ENCODE data around the gene ARMC5.
"Not testable (repeated sequence)": the region's sequence is repeated elsewhere in the genome, so short reads cannot be mapped to it uniquely, and the experiment has no call there.

Gene ARMC5

GRCh38 chr16:31423801-31424200 lies 35.5 kb upstream of the ARMC5 start:
- Mint-ChIP-seq H3K27ac (no peak overlapping the region), H3K4me1 (peaks cover 36% of the 10 kb centered on the region), H3K4me3 (no peak overlapping the region)

GRCh38 chr16:31427441-31428278 lies 31.6 kb upstream of the ARMC5 start:
- peaks cover 49% of the 10 kb centered on the region for H3K27me3 Mint-ChIP-seq
- no peaks in the 10 kb centered on the region for H3K36me3 Mint-ChIP-seq
- DNase-seq, result peak; percentile 68
- peaks cover 21% of the 10 kb centered on the region for H3K4me1 Mint-ChIP-seq
- H3K9me3 Mint-ChIP-seq, result peaks cover 4% of the 10 kb centered on the region
- peak overlapping the region; percentile 21 for H3K4me3 Mint-ChIP-seq
- no peak overlapping the region for H3K27ac Mint-ChIP-seq
- CTCF ChIA-PET, result interaction anchor here (0.9 to 1.9 kb wide), 2 partner anchors 16 to 33 kb away, joined by 3 to 7 read pairs; partner anchors contain the start of gene ZNF843

More at GRCh38 chr16:31423801-31424200, 35.5 kb upstream of the ARMC5 start:
- Mint-ChIP-seq H3K36me3 (no peaks in the 10 kb centered on the region), H3K9me3 (peaks cover 4% of the 10 kb centered on the region), H3K27me3 (peaks cover 45% of the 10 kb centered on the region)
- DNase-seq, result no peak
- CTCF ChIA-PET, result no interaction called here

- DNase-seq, result no peak
- H3K27ac Mint-ChIP-seq, result no peak within 1 kb of the TSS
Measured at GRCh38 chr16:31428279-31428597, 31.1 kb upstream of the ARMC5 start, which contains the start of gene COX6A2. Gene COX6A2, minus strand, starts transcription at chr16:31428360. Its CDS starts 35 bp downstream, at chr16:31428325.

GRCh38 chr16:31428638-31429247 lies 30.6 kb upstream of the ARMC5 start:
- no peak for DNase-seq
- peaks cover 4% of the 10 kb centered on the region for H3K9me3 Mint-ChIP-seq
- H3K36me3 Mint-ChIP-seq, result no peaks in the 10 kb centered on the region
- no peak overlapping the region for H3K4me3 Mint-ChIP-seq
- H3K27ac Mint-ChIP-seq, result no peak overlapping the region
- H3K4me1 Mint-ChIP-seq, result peaks cover 17% of the 10 kb centered on the region
- peaks cover 41% of the 10 kb centered on the region for H3K27me3 Mint-ChIP-seq
- CTCF ChIA-PET, result interaction anchor here (1.1 to 1.9 kb wide), 3 partner anchors 14 to 46 kb away, joined by 3 to 7 read pairs (median 5); partner anchors contain the start of gene ZNF843

More at GRCh38 chr16:31428279-31428597, 31.1 kb upstream of the ARMC5 start, which contains the start of gene COX6A2:
- Mint-ChIP-seq H3K27me3 (peaks cover 46% of the 10 kb centered on the region), H3K9me3 (peaks cover 4% of the 10 kb centered on the region), H3K4me1 (peaks cover 21% of the 10 kb centered on the region), H3K4me3 (peak within 1 kb of the TSS; percentile 21), H3K36me3 (no peaks in the 10 kb centered on the region)
- CTCF ChIA-PET, result interaction anchor here (1.9 kb wide), 1 partner anchor 15 kb away, joined by 7 read pairs; the partner anchor contains the start of gene ZNF843

- CTCF ChIA-PET, result interaction anchor here (1.1 to 1.9 kb wide), 3 partner anchors 14 to 47 kb away, joined by 3 to 7 read pairs (median 5); partner anchors contain the start of gene ZNF843
- no peak for DNase-seq
- no peaks in the 10 kb centered on the region for H3K36me3 Mint-ChIP-seq
- peaks cover 35% of the 10 kb centered on the region for H3K27me3 Mint-ChIP-seq
- peaks cover 4% of the 10 kb centered on the region for H3K9me3 Mint-ChIP-seq
- peaks cover 17% of the 10 kb centered on the region for H3K4me1 Mint-ChIP-seq
- H3K27ac Mint-ChIP-seq, result no peak overlapping the region
- no peak overlapping the region for H3K4me3 Mint-ChIP-seq
Measured at GRCh38 chr16:31429314-31429713, 30.0 kb upstream of the ARMC5 start.

GRCh38 chr16:31429796-31430195 lies 29.5 kb upstream of the ARMC5 start:
- DNase-seq, result no peak
- no peaks in the 10 kb centered on the region for H3K36me3 Mint-ChIP-seq
- H3K27ac Mint-ChIP-seq, result no peak overlapping the region
- peaks cover 4% of the 10 kb centered on the region for H3K9me3 Mint-ChIP-seq
- no peak overlapping the region for H3K4me3 Mint-ChIP-seq
- CTCF ChIA-PET, result interaction anchor here (0.9 to 3.2 kb wide), 4 partner anchors 11 to 47 kb away, joined by 3 to 20 read pairs (median 4); partner anchors contain the start of gene ZNF843
- peaks cover 17% of the 10 kb centered on the region for H3K4me1 Mint-ChIP-seq
- H3K27me3 Mint-ChIP-seq, result peaks cover 32% of the 10 kb centered on the region

GRCh38 chr16:31430380-31431052 lies 28.8 kb upstream of the ARMC5 start:
- CTCF ChIA-PET, result interaction anchor here (0.9 to 3.2 kb wide), 5 partner anchors 9 to 48 kb away, joined by 3 to 20 read pairs (median 3); partner anchors contain the start of gene ZNF843
- Mint-ChIP-seq H3K36me3 (no peaks in the 10 kb centered on the region), H3K4me1 (peaks cover 17% of the 10 kb centered on the region), H3K9me3 (peaks cover 4% of the 10 kb centered on the region), H3K27ac (no peak overlapping the region), H3K4me3 (no peak overlapping the region), H3K27me3 (peaks cover 24% of the 10 kb centered on the region)
- no peak for DNase-seq

GRCh38 chr16:31435341-31436220 lies 23.7 kb upstream of the ARMC5 start:
- CTCF ChIA-PET, result interaction anchor here (1.0 to 1.3 kb wide), 3 partner anchors 10 to 253 kb away, joined by 3 to 7 read pairs (median 5); no protein-coding TSS in a partner anchor
- H3K4me3 Mint-ChIP-seq, result no peak overlapping the region
- H3K36me3 Mint-ChIP-seq, result no peaks in the 10 kb centered on the region
- DNase-seq, result no peak
- peaks cover 7% of the 10 kb centered on the region for H3K4me1 Mint-ChIP-seq
- H3K27me3 Mint-ChIP-seq, result peaks cover 1% of the 10 kb centered on the region
- no peaks in the 10 kb centered on the region for H3K9me3 Mint-ChIP-seq
- H3K27ac Mint-ChIP-seq, result no peak overlapping the region

- H3K4me1 Mint-ChIP-seq, result peaks cover 4% of the 10 kb centered on the region
- no peak overlapping the region for H3K4me3 Mint-ChIP-seq
- H3K9me3 Mint-ChIP-seq, result no peaks in the 10 kb centered on the region
- H3K36me3 Mint-ChIP-seq, result no peaks in the 10 kb centered on the region
- CTCF ChIA-PET, result interaction anchor here (1.3 kb wide), 1 partner anchor 54 kb away, joined by 5 read pairs; no protein-coding TSS in a partner anchor
- no peak for DNase-seq
- no peaks in the 10 kb centered on the region for H3K27me3 Mint-ChIP-seq
- no peak overlapping the region for H3K27ac Mint-ChIP-seq
Measured at GRCh38 chr16:31436221-31437045, 22.9 kb upstream of the ARMC5 start.

- CTCF ChIA-PET, result interaction anchor here (1.4 to 1.7 kb wide), 2 partner anchors 17 to 53 kb away, joined by 3 to 6 read pairs; no protein-coding TSS in a partner anchor
- Mint-ChIP-seq H3K36me3 (no peaks in the 10 kb centered on the region), H3K4me3 (no peak overlapping the region), H3K27ac (no peak overlapping the region), H3K9me3 (no peaks in the 10 kb centered on the region), H3K4me1 (peaks cover 12% of the 10 kb centered on the region), H3K27me3 (peaks cover 11% of the 10 kb centered on the region)
- no peak for DNase-seq
Measured at GRCh38 chr16:31438414-31438813, 20.9 kb upstream of the ARMC5 start.

- CTCF ChIA-PET, result interaction anchor here (1.1 to 1.7 kb wide), 4 partner anchors 8 to 56 kb away, joined by 3 to 6 read pairs (median 3); no protein-coding TSS in a partner anchor
- Mint-ChIP-seq H3K4me1 (peaks cover 12% of the 10 kb centered on the region), H3K27me3 (peaks cover 11% of the 10 kb centered on the region)
- DNase-seq, H3K9me3 Mint-ChIP-seq, H3K27ac Mint-ChIP-seq, H3K36me3 Mint-ChIP-seq, H3K4me3 Mint-ChIP-seq: not testable (repeated sequence)
Measured at GRCh38 chr16:31439023-31439422, 20.3 kb upstream of the ARMC5 start.

GRCh38 chr16:31439519-31439918 lies 19.8 kb upstream of the ARMC5 start:
- CTCF ChIA-PET, result interaction anchor here (1.1 to 1.7 kb wide), 5 partner anchors 8 to 56 kb away, joined by 3 to 6 read pairs (median 3); no protein-coding TSS in a partner anchor
- H3K27ac Mint-ChIP-seq, result no peak overlapping the region
- H3K36me3 Mint-ChIP-seq, result no peaks in the 10 kb centered on the region
- H3K4me3 Mint-ChIP-seq, result no peak overlapping the region
- H3K4me1 Mint-ChIP-seq, result peaks cover 12% of the 10 kb centered on the region
- no peaks in the 10 kb centered on the region for H3K9me3 Mint-ChIP-seq
- DNase-seq, result no peak
- H3K27me3 Mint-ChIP-seq, result peaks cover 11% of the 10 kb centered on the region

Data from activated naive CD4-positive, alpha-beta T cell treated with anti-CD3 and anti-CD28 coated beads, Interleukin-2, amount 10 ng/mL, durations not matched to agents 7 days and 5 days (primary cell).